GM12878 (cell line): ENCODE results near the gene GINS2. TPM values are rescaled to one million over a fixed set of nuclear protein-coding genes. Genes with fewer than 3 reads are reported as not detected.

Source experiments
- ATAC-seq: fragments of 200-7000 bp; cut with Tn5 transposase; 3 replicates; pipeline ENCODE4 v1.9.1; 2020; ENCODE audit warnings: mild to moderate bottlenecking, moderate library complexity
- BruUV-seq: library from RNA; stranded (reverse); fragments of 400-500 nt; replicated peaks from 2 replicates; lab custom pipeline; 2021; lab: Mats Ljungman, UMichigan
- CTCF ChIA-PET: fragments of 300-600 bp; sonication (Branson Sonifier 250); formaldehyde crosslinking; extraction: SDS; loops from one replicate; lab custom pipeline; 2021; ENCODE audit warnings: inconsistent platforms; lab: Yijun Ruan, JAX
- POLR2A ChIA-PET: fragments of 350-600 bp; formaldehyde crosslinking; extraction: SDS; loops from one replicate; lab custom pipeline; 2021; ENCODE audit warnings: inconsistent platforms; lab: Charles Lee
- RAD21 ChIA-PET: fragments of 300-600 bp; sonication (Branson Sonifier 250); formaldehyde crosslinking; loops from one replicate; lab custom pipeline; 2023; ENCODE audit warnings: antibody characterized with exemption; ENCODE audit not compliant: unreplicated experiment; lab: Charles Lee
- SMC1A ChIA-PET: fragments of 300-600 bp; sonication (Branson Sonifier 250); formaldehyde crosslinking; loops from one replicate; lab custom pipeline; 2023; ENCODE audit not compliant: unreplicated experiment, uncharacterized antibody; lab: Charles Lee
- DNase-seq: peaks from one replicate; pipeline ENCODE4 v3.0.0-alpha.2; 2011; ENCODE audit warnings: low read depth, low spot score
- FAIRE-seq: peaks from 3 replicates; lab custom pipeline; 2011; peaks lifted over from hg19 to GRCh38; lab: Jason Lieb, UNC
- H2AFZ ChIP-seq: 2 replicates; pipeline ENCODE4 v1.6.0; 2011; ENCODE audit warnings: low read depth, low read length, control low read depth; ENCODE audit not compliant: control insufficient read depth
- H3K27ac ChIP-seq: 2 replicates; pipeline ENCODE4 v1.5.1; 2011; ENCODE audit warnings: control low read depth; ENCODE audit not compliant: control insufficient read depth, insufficient read depth
- H3K27me3 ChIP-seq, 2 experiments: replicated peaks in 1 of 2; 2 replicates each; pipeline versions ENCODE4 v1.6.0 to v1.6.1; 2011; ENCODE audit warnings: low read length in 1 of 2; ENCODE audit not compliant: control insufficient read depth in 2 of 2, insufficient read depth in 2 of 2
- H3K36me3 ChIP-seq, 2 experiments: 2 replicates each; pipeline ENCODE4 v1.5.1; 2011; ENCODE audit warnings: low read length in 1 of 2; ENCODE audit not compliant: control insufficient read depth in 2 of 2, insufficient read depth in 2 of 2
- H3K4me1 ChIP-seq: 2 replicates; pipeline ENCODE4 v1.6.1; 2011; ENCODE audit warnings: mild to moderate bottlenecking, low read length, moderate library complexity, mixed read lengths; ENCODE audit not compliant: control insufficient read depth, insufficient read depth
- H3K4me2 ChIP-seq: 2 replicates; pipeline ENCODE4 v1.6.0; 2011; ENCODE audit warnings: control low read depth; ENCODE audit not compliant: control insufficient read depth, insufficient read depth
- H3K4me3 ChIP-seq: fragments of 200-600 bp; sonication (generic); 2 replicates; pipeline ENCODE4 v1.5.1; 2016
- H3K79me2 ChIP-seq: 2 replicates; pipeline ENCODE4 v1.6.0; 2011; ENCODE audit warnings: low read length; ENCODE audit not compliant: control insufficient read depth, insufficient read depth
- H3K9ac ChIP-seq: 2 replicates; pipeline ENCODE4 v1.8.0; 2011; ENCODE audit warnings: low read length, control low read depth, mixed read lengths; ENCODE audit not compliant: control insufficient read depth, insufficient read depth
- H3K9me3 ChIP-seq: replicated peaks from 3 replicates; pipeline ENCODE4 v1.5.1; 2011; ENCODE audit warnings: mild to moderate bottlenecking, low read length; ENCODE audit not compliant: control insufficient read depth, insufficient read depth
- H4K20me1 ChIP-seq: 2 replicates; pipeline ENCODE4 v1.6.0; 2011; ENCODE audit not compliant: control insufficient read depth, insufficient read depth
- EGR1 ChIP-seq, 2 experiments: IDR thresholded peaks; 1 replicate in 1 of 2; 2 replicates in 1 of 2; pipeline ENCODE4 v1.6.1; 2011 to 2012; ENCODE audit warnings: low read depth in 2 of 2, low read length in 2 of 2, borderline replicate concordance in 1 of 2, mild to moderate bottlenecking in 1 of 2, moderate library complexity in 1 of 2
- EZH2 ChIP-seq: IDR thresholded peaks from 2 replicates; pipeline ENCODE4 v1.6.1; 2012; ENCODE audit warnings: low read depth, mild to moderate bottlenecking, control low read depth, inconsistent platforms, low read length, borderline replicate concordance; ENCODE audit not compliant: control insufficient read depth
- NR2C2 ChIP-seq: IDR thresholded peaks from 2 replicates; pipeline ENCODE4 v1.6.1; 2011; ENCODE audit warnings: borderline replicate concordance, low read depth; ENCODE audit not compliant: control insufficient read depth, insufficient read length
- NR2F1 ChIP-seq: fragments of 450-650 bp; conservative IDR thresholded peaks from 2 replicates; pipeline ENCODE4 v1.6.1; 2017; ENCODE audit warnings: mild to moderate bottlenecking
- PRDM15 ChIP-seq: fragments of 450-650 bp; formaldehyde crosslinking; IDR thresholded peaks from 2 replicates; pipeline ENCODE4 v1.4.0; 2020; ENCODE audit warnings: mild to moderate bottlenecking, moderate library complexity
- RCOR1 ChIP-seq: conservative IDR thresholded peaks from 2 replicates; pipeline ENCODE4 v1.6.1; 2012; ENCODE audit warnings: low read depth, low read length, improper control_type of control experiment
- REST ChIP-seq: IDR thresholded peaks from 2 replicates; pipeline ENCODE4 v1.6.1; 2012; ENCODE audit warnings: mild to moderate bottlenecking, low read depth, low read length
- RUNX3 ChIP-seq: IDR thresholded peaks from 2 replicates; pipeline ENCODE4 v1.6.1; 2012; ENCODE audit warnings: low read length, inconsistent platforms
- STAT1 ChIP-seq: fragments of 450-650 bp; conservative IDR thresholded peaks from 2 replicates; pipeline ENCODE4 v1.6.1; 2014; ENCODE audit warnings: antibody characterized with exemption, mild to moderate bottlenecking
- TARDBP ChIP-seq: IDR thresholded peaks from 2 replicates; pipeline ENCODE4 v1.6.1; 2016; ENCODE audit warnings: borderline replicate concordance
- USF1 ChIP-seq: IDR thresholded peaks from 2 replicates; pipeline ENCODE4 v1.6.1; 2011; ENCODE audit warnings: borderline replicate concordance, low read depth, mild to moderate bottlenecking, moderate library complexity, mixed read lengths, low read length; ENCODE audit not compliant: insufficient read depth; ENCODE audit errors: extremely low read length
- YBX1 ChIP-seq: fragments of 450-650 bp; IDR thresholded peaks from 2 replicates; pipeline ENCODE4 v1.6.1; 2016; ENCODE audit warnings: antibody characterized with exemption
- ZNF217 ChIP-seq: fragments of 450-650 bp; IDR thresholded peaks from 2 replicates; pipeline ENCODE4 v1.6.1; 2017; ENCODE audit warnings: antibody characterized with exemption, mild to moderate bottlenecking
- WGBS: methylation state at CpG from one replicate; pipeline ENCODE4 v1.1.6; 2016; ENCODE audit warnings: low lambda C conversion rate; ENCODE audit not compliant: insufficient replicate concordance, insufficient coverage; ENCODE audit errors: missing lambda C conversion rate; 5-methylcytosine and 5-hydroxymethylcytosine counted together
- in situ Hi-C: fragments of 300-500 bp; cut with MboI; formaldehyde crosslinking; loops from 9 replicates; pipeline ENCODE4 v1.14.3; 2018; ENCODE audit warnings: mixed read lengths
- intact Hi-C: fragments of 100-400 bp; cut with micrococcal nuclease; formaldehyde crosslinking; loops from one replicate; pipeline ENCODE4 v1.14.2; 2022; ENCODE audit not compliant: unreplicated experiment
- polyA plus RNA-seq, 11 experiments: library from polyadenylated mRNA; depleted of rRNA in 4 of 11; unstranded in 6 of 11; stranded (reverse) in 5 of 11; fragments of >200 nt; fragmentation: Nextera tagmentation in 4 of 11; fragmentation: Illumina TruSeq in 1 of 11; extraction: Ambion mirVana in 4 of 11; extraction: Trizol in 1 of 11; gene quantifications; 1 replicate in 1 of 11; 2 replicates in 10 of 11; pipeline versions ENCODE4 v1.2.1 to v1.2.3, GENCODE V29; 2011 to 2016; ENCODE audit warnings: inconsistent platforms in 2 of 11, missing spikeins in 2 of 11, low read depth in 1 of 11
- total RNA-seq, 4 experiments: library from RNA; depleted of rRNA in 3 of 4; stranded (reverse); fragments of >200 nt in 3 of 4; fragmentation: Illumina TruSeq in 1 of 4; extraction: Trizol in 1 of 4; gene quantifications; 2 replicates each; pipeline versions ENCODE4 v1.2.1 to v1.2.3, GENCODE V29; 2013 to 2021

Gene GINS2
- total and polyA plus RNA-seq, 10 of the 15 experiments (the other 5 are each of a cell fraction or from before 2014, with no cell fraction given) = 42.7 to 90.8 (median 57.0) TPM

- no peak overlapping the region for H3K9ac ChIP-seq
- POLR2A ChIA-PET = no interaction called here
- H2AFZ ChIP-seq = no peak overlapping the region
- SMC1A ChIA-PET = no interaction called here
- H3K36me3 ChIP-seq = peaks cover 2 to 27% of the 10 kb centered on the region in 2 experiments; a peak in 3 of 4 replicates
- no peak overlapping the region for H3K4me3 ChIP-seq
- TF ChIP-seq STAT1 (no peak), RCOR1 (no peak), NR2F1 (no peak), NR2C2 (no peak), USF1 (no peak), TARDBP (no peak), EZH2 (no peak), ZNF217 (no peak), YBX1 (no peak), RUNX3 (no peak), EGR1 (IDR thresholded peaks at IDR 0.05; ENCODE audit: borderline replicate concordance in 1 of 2, low read depth in 2 of 2, low read length in 2 of 2) (no peak), REST (no peak), PRDM15 (CRISPR knock-in tag) (no peak)
- 64% methylated on average over 14 of the region's 14 CpGs for WGBS
- H3K27ac ChIP-seq = no peak overlapping the region
- peaks cover 3% of the 10 kb centered on the region; the same call in 1 of the 2 replicates for H4K20me1 ChIP-seq
- in situ Hi-C loops (no loop called here), intact Hi-C loops (no loop called here)
- no peaks in the 10 kb centered on the region for H3K9me3 ChIP-seq
- CTCF ChIA-PET = interaction anchor here (1.9 kb wide), 1 partner anchor 11 kb away, joined by 6 read pairs; no protein-coding TSS in a partner anchor
- BruUV-seq = no TSS peak
- ATAC-seq = no peak
- DNase-seq = no peak
- H3K79me2 ChIP-seq = no peaks in the 10 kb centered on the region; the same call in 1 of the 2 replicates
- no peak overlapping the region for H3K4me2 ChIP-seq
- no peaks in the 10 kb centered on the region for H3K27me3 ChIP-seq
- RAD21 ChIA-PET = no interaction called here
- H3K4me1 ChIP-seq = no peaks in the 10 kb centered on the region
- FAIRE-seq = no peak
Observed at GRCh38 chr16:85648805-85649204, 39.9 kb downstream of the GINS2 start.
